HG02571 (cell line): ENCODE data around the gene GALNT12.
A peak's percentile ranks its signal among the peaks of the same experiment; 100 is the strongest.

Experiments used
- ATAC-seq: cut with Tn5 transposase; IDR thresholded peaks from one replicate; pipeline ENCODE4 v1.9.1; 2021; ENCODE audit warnings: mild to moderate bottlenecking, moderate library complexity; ENCODE audit not compliant: unreplicated experiment

GALNT12 gene, protein sequence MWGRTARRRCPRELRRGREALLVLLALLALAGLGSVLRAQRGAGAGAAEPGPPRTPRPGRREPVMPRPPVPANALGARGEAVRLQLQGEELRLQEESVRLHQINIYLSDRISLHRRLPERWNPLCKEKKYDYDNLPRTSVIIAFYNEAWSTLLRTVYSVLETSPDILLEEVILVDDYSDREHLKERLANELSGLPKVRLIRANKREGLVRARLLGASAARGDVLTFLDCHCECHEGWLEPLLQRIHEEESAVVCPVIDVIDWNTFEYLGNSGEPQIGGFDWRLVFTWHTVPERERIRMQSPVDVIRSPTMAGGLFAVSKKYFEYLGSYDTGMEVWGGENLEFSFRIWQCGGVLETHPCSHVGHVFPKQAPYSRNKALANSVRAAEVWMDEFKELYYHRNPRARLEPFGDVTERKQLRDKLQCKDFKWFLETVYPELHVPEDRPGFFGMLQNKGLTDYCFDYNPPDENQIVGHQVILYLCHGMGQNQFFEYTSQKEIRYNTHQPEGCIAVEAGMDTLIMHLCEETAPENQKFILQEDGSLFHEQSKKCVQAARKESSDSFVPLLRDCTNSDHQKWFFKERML

DNA sequence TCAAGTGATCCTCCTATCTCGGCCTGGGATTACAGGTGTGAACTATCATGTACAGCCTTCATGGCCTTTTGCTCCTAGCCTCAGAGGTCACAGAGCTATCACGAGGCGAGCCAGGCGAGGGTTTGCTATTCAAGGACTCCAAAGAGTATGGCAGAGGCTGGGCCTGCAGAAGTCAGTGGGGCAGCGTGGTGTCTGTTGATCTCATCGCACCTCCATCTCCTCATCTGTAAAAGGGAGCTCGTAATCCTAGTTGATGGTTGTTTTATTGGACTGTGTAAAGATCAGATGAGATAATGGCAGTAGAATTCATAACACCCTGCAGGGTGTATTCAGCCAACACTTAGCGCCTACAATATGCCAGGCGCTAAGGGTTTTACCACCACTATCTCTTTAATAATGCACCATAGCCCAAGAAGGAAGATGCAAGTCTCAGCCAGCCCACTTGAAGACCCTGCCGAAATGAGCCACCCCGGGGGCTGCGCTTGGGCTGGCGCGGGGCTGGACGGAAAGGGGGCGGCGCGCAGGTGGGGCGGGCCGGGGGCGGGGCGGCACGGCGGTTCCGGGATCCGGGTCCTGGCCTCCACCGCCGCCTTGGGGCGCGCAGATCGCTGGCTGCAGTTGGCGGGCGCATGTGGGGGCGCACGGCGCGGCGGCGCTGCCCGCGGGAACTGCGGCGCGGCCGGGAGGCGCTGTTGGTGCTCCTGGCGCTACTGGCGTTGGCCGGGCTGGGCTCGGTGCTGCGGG, at the start of gene GALNT12:
Gene GALNT12 (plus strand): TSS at position 601 of the 744 bp plus-strand sequence. CDS start 29 bp downstream, at position 630.
- peak; percentile 46 for ATAC-seq

DNA sequence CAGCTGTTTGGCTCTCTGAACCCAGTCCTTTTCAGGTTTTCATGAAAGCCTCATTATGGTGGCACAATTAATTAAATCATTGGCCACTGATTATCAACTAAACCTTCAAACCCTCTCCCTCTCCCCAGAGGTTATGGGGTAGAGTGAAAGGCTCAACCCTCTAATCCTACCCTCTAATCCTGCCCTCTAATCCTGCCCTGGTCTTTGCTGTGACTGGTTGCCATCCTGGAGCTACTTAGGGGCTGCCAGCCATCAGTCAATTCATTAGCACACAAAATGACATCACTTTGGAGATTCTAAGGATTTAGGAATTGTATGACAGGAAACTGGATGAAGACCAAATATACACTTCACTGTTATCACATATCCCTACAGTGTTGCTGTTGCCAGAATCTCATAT, 47.2 kb upstream of the GALNT12 start:
- ATAC-seq = no peak

DNA sequence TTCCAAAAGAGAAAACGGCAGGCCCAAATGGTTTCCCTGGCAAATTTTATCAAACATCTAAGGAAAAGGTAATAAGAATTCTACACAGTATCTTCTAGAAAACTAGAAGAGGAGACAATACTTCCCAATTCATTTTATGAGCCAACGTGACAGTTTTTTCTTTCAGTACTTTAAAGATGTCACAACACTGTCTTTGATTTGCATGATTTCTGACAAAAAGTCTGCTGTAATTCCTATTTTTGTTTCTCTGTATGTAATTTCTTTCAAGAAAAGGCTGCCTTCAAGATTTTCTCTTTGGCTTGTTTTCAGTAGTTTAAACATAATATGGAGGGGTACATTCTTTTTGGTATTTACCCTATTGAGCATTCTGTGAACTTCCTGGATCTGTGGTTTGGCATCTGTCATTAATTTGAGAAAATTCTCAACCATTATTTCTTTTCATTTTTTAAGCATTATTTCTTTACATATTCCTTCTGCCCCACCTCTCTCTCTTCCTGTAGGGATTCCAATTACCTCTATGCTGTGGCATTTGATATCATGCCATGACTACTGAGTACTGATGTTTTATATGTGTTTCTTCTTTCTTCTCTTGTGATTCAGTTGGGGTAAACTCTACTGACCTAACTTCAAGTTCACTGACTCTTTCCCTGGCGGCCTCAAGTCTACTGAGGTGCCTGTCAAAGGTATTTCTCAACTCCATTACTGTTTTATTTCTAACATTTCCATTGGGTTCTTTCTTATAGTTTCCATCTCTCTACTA, 43.3 kb upstream of the GALNT12 start:
- no peak for ATAC-seq

DNA sequence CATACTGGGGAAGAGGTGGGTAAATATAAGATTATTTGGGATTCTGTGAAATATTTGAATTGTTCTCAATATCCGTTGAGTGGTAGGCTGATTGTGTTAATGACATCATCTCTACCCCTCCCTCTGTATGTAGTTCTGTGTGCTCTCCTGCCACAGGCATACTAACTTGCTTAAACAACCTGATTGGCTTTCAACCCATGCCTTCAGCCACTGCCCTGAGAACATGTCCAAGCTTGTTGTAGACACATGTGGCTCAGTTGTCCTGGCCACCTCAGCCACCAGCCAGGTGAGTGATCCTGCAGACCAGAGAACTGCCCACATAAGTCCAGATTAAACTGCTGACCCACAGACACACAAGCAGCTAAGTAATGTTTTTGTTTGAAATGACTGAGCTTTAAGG, 42.2 kb upstream of the GALNT12 start:
- no peak for ATAC-seq

DNA sequence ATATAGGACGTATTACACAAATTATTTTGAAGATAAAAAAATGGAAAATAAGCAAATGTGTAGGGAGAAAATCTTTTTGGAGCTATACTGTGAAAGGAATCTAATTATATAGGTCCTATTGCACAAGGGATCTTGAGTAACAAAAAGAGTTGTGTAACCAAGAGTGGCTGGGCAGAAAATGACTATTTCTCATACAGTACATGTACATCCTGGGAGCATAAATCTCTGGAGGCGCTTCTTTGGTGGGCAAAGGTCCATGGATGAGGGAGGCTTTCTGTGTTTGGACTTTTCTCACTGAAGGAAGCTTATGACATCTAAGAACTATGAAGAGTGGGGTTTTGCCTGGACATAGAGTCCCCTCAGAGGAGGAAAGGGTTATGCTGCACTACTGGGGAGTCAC, 40.9 kb upstream of the GALNT12 start:
- no peak for ATAC-seq

DNA sequence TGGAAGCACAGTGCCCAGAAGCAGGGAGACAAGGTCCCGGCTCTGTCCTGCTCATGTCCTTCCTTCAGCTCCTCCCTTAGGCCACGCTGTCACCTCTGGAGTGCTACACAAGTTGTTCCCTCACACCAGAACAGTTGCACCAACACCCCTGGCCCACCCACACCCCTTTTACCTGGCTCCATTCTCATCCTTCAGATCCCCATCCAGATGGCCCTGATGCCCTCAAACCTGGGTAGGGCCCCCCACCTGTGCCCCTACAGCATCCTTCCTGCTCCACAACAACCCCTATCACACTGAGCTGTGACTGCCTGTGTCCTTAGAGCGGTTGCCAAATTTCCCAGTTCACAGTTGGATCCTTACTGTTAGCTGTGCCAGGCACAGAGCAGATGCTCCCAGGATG, 40.3 kb upstream of the GALNT12 start:
- ATAC-seq = no peak

DNA sequence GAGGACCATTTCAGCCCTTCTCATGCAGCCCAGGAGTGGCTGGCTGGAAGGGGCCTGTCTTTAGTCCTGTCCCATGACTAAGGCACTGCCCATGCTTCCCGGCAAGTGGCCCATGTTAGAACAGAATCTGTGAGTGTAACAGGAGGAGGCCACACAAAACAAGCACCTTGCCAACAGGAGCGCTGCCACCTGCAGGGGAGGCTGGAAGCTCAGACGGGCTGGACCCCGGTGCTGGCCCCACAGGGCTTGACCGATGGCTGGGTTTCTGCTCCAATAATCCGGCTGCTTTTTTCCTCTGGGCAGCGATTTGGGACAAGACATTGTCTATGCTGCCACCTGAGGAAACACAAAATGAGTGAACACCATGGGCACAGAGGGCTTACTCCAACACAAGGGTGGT, 39.6 kb upstream of the GALNT12 start:
- no peak for ATAC-seq

DNA sequence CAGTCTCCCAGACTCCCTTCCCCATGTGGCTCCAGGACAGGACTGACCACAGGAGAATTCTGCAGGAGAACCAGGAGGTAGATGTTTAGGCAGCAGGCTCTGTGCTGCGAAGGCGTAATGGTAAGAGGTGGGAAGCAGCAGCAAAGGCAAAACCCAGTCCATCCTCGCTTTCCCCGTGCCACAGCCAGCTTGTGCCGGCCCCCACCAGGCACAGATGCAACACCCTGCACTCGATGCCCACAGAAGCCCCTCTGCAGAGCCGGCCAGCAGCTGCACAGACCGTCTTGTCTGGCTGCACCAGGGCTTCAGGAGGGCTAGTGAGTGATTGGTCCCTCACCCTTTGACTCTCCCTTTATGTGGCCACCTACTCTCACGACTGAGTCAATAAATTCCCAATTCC, 39.1 kb upstream of the GALNT12 start:
- no peak for ATAC-seq

DNA sequence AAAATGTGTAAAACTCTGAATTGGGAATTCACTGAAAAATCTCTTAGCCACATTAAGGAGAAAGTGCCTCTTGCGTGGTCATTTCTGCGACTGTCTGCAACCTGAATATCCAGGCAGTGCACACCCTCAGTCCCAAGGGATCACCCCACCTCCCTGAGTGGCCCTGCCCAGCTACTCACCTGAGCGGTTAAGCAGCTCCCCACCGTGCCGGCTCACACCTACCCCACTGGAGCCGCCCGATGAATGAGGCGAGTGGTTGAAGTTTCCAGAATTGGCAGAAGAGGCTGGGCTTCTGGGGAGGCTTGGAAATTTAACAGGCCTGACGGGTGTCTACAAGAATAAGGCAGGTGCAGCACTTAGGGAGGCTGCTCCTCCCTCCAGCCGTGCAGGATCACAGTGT, 36.8 kb upstream of the GALNT12 start:
- ATAC-seq = no peak

DNA sequence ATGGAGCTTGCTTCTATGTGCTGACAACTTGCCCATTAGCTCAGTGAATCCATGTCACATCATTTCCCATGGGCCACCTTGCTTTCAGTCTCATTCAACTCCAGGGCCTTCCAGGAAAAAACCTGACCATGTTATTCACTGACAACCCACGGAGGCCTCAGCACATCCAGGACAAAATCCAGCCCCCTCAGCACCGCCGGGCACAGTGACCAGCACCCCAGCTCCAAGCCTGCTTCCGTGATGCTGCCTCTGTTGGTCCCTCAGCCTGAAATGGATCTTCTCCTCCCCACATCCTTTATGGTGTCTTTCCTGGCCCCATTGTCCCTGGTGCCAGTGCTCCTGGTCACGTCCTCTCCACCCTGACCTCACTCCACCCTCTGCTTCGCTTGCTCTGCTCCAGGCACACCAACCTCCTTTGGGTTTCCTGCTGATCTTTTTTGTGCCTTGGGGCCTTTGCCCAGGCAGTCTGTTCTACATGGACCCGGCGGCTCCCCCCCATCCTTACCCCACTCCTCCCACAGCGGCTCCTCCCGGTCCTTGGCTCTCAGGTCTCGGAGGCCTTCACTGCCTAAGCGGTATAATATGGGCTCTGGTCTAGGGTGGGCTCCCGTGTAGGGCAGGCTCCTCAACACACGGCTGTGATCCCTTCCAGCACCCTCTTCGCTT, 36.1 kb upstream of the GALNT12 start:
- ATAC-seq = no peak

DNA sequence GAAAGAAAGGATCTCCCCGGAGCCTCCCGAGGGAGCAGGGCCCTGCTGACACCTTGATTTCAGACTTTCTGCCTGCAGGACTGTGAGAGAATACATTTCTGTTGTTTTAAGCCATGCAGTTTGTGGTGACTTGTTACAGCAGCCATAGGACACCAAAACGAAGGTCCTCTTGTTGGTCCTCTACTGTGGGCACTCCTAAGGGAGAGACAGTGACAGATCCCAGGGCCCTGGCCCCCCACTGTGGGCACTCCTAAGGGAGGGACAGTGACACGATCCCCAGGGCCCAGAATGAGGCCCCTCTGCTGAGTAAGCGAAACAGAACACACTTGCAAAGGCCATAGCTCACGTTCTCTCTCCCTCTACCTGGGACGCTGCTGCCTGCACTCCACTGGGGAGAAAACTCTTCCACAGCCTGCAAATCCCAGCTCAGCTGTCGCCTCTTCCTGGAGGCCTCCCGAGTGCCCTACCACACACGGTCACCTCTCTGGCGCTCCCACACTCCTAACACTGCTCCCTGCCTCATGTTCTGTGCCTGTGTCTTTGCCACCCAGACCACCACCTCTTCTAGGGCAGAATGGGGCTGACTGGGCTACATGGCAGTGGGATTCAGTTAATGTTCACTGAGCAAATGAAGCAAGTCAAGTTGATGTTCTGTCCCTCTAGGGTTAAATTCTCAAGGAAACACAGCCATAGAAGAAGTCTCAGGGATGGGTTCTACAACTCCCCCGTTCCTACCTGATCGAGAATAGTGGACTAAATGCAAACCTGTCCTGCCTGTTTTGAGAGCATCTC, 34.9 kb upstream of the GALNT12 start:
- no peak for ATAC-seq

DNA sequence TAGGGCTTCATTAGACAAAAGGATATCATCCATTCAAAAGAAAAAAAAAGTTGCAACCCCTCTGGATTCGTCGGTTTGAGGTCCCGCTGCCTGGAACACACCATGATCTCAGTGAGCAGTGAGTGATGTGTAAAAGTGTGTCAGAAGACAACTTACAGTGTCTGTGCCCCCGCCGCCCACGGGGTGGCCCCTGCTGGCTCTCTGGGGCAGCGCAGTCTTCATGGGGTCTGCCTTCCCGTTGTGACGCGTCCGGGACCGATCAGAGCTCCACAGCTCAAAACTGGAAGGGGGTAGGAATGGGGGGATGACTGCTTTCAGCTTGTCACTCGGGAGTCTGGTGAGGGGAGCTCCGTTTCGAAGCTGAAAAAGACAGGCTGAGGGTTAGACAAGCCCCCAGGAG, 33.7 kb upstream of the GALNT12 start:
- no peak for ATAC-seq

DNA sequence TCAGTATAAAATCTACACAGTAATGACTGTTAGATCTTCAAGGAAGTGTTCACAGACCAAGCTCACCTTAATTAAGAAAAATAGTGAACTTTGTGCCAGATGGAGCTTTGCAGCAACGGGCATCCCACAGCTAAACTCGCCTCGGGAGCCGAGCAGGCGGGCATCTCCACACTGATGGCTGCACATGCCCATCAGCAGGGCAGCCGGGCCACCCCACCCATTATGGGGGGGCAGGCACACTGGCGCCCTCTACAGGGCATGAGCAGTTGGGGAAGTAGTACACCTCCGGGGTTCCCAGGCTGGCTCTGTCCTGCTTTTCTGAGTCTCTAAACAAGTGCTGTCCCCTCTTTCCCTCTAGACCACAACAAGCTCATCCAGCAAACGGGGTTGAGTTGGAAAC, 32.7 kb upstream of the GALNT12 start:
- ATAC-seq = no peak

DNA sequence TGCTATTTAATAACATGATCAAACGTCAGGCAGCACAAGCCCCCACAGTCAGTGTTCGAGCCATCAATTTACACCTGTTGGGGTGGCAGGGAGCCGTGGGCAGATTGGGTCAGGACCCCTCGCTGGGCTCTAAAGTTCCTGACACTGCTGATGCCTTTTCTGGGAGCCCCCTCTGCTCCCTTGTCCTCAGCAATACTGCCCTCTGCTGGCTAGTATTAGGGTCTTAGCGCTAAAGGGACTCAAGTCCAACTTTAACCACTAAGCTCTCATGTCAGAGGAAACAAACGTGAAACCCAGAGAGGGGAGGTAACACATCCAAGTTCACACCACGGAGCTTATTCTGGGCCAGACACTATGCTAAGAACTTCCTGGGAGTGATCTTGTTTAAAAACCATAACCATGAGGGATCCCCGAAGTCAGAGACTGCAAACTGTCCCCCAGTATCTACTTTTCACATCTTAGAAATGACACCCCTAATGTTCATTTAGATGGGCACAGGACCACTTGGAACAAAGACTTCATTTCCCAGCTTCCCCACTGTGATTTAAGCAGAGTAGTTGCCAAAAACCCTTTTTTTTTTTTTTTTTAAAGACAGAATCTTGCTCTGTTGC, 31.5 kb upstream of the GALNT12 start:
- ATAC-seq = no peak

DNA sequence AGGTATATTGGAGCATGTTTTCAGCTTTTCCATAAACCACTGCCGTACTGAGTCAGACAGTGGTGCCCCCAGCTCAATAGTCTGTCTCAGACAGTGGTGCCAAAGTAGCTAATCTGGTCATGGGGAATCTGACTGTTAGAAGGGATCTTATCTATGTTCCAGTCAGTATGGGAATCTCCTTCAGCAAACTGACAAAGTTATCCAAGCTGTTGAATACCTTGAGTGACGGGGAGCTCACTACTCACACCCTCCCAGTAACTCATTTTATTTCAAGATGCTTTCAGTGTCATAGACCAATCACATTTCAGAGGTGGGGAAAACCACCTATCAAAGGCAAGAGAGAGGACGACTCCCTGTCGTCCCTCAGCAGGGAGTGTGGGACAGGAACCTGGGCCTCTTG, 29.9 kb upstream of the GALNT12 start:
- no peak for ATAC-seq

DNA sequence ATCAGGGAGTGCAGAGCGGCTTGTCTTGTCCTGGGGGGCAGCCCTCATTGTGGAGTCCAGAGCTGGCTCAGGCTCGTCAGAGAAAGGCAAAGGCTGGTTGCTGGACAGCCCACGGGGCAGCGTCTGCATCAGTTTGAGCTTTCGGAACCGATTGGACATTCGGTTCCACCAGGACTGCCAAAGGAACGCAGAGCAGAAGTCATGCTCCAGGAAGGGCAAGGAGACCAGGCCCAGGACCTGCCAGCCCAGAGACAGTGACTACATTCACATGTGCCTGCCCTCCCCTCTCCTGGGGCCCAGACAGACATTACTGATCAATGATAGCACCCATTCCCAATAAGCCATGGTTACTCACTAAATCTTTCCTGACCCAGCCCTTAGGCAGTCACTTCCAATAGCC, 29.2 kb upstream of the GALNT12 start:
- ATAC-seq = no peak

DNA sequence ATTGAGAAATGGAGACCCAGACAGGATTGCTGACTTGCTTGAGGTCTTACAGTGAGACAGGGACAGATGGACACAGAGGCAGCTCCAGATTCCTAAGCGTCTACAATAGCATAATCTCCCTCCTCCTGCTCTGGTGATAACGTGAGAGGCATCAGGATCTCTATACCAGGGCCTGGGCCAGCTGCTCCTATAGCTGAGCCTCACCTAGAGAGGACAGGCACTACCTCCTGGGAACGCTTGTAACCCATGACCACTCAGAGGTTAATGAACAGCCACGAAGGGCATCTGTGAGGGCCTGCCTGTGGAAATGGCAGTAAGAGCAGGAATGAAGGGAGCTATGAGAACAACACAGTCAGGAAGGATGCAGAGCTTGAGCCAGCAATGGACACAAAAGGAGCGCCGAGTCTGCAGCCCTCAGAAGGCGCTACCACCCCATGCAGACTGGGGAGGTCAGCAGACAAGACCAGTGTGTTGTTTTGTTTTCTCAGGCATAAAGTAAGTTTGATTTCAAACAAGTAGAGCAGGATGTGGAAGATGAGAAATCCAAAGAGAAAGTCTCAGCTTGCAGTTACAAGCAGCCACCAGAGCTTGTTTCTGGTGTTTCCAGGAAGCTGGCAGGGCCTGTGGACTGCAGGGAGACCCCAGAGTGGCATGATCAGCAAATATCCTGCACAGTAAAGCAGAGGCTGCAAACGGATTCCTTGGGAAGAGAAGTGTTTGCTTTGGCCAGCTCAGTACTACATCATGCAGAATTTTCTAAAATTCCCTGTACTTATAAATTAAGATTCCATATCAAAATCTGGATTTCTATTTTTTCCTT, 28.5 kb upstream of the GALNT12 start:
- no peak for ATAC-seq

DNA sequence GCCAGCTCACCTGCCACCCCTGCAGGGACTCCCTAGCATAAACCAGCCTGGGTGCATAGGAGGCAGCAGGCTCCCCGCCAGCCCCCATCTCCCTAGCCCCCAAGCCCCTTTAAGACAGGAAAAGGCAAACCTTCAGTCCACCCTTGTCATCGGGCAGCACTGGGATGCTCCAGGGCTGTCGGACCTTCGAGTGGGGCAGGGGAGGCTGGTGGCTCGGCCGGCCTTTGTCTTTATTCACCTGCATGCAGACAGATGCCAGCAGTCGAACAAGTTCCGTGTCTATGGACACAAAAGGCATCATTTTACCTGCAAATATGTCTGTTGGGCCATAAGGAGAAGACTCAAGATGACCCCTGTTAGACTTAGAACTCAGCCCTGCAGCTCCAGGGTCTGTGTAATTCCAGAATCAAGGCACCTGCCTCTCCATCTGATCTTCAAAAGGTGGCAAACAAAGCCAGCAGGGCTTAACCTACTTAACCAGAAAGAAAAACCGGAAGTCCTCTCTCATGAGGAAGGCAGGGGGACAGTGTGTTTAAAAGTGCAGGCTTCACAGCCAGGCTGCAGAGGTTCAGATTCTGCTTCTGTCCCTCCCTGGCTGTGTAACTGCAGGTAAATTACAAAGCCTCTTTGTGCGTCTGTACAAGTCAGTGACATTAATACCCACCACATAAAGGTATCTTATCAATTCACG, 27.3 kb upstream of the GALNT12 start:
- no peak for ATAC-seq
